GM18526 (cell line): Measurements from ENCODE around the gene HOXA13.

Experiments used
- POLR2A ChIP-seq: IDR thresholded peaks from 3 replicates; pipeline ENCODE4 v1.6.1; 2011; ENCODE audit not compliant: insufficient read length; ENCODE audit errors: extremely low read depth

The HOXA13 gene

GRCh38 chr7:27241189-27242056 lies 41.5 kb upstream of the HOXA13 start:
- no peak for TF ChIP-seq POLR2A

- no peak for TF ChIP-seq POLR2A
Measured at GRCh38 chr7:27240015-27240731, 40.3 kb upstream of the HOXA13 start.

- no peak for TF ChIP-seq POLR2A
Measured at GRCh38 chr7:27239387-27240014, 39.6 kb upstream of the HOXA13 start.

- TF ChIP-seq POLR2A: no peak
Measured at GRCh38 chr7:27238979-27239386, 39.1 kb upstream of the HOXA13 start.

- no peak for TF ChIP-seq POLR2A
Measured at GRCh38 chr7:27237735-27238334, 37.9 kb upstream of the HOXA13 start.

GRCh38 chr7:27235387-27236311 lies 35.8 kb upstream of the HOXA13 start:
- TF ChIP-seq POLR2A: no peak

GRCh38 chr7:27229448-27229847 lies 29.6 kb upstream of the HOXA13 start:
- TF ChIP-seq POLR2A: no peak

GRCh38 chr7:27224983-27225934 lies 25.4 kb upstream of the HOXA13 start:
- TF ChIP-seq POLR2A: no peak

- TF ChIP-seq POLR2A: no peak
Measured at GRCh38 chr7:27223941-27224575, 24.2 kb upstream of the HOXA13 start.

- no peak for TF ChIP-seq POLR2A
Measured at GRCh38 chr7:27221201-27221797, 21.4 kb upstream of the HOXA13 start.

GRCh38 chr7:27220440-27220955 lies 20.6 kb upstream of the HOXA13 start:
- no peak for TF ChIP-seq POLR2A

- TF ChIP-seq POLR2A: no peak
Measured at GRCh38 chr7:27219821-27220220, 19.9 kb upstream of the HOXA13 start.
